GM18909 (cell line): ENCODE measurements around the gene DCC.

ENCODE experiments used
- ATAC-seq: cut with Tn5 transposase; IDR thresholded peaks from one replicate; pipeline ENCODE4 v1.9.1; 2021; ENCODE audit warnings: mild to moderate bottlenecking; ENCODE audit not compliant: unreplicated experiment, poor library complexity

Gene DCC

GRCh38 chr18:52970686-52971085 lies 630.7 kb downstream of the DCC start:
- no peak for ATAC-seq

- no peak for ATAC-seq
These were observed 631.1 kb downstream of the DCC start for GRCh38 chr18:52971097-52971496.

GRCh38 chr18:52979892-52980291 lies 639.9 kb downstream of the DCC start:
- ATAC-seq: no peak

GRCh38 chr18:52991246-52991645 lies 651.2 kb downstream of the DCC start:
- ATAC-seq: no peak

GRCh38 chr18:52992041-52992440 lies 652.0 kb downstream of the DCC start:
- no peak for ATAC-seq

GRCh38 chr18:52995875-52996274 lies 655.9 kb downstream of the DCC start:
- ATAC-seq: no peak

- ATAC-seq: no peak
These were observed 659.6 kb downstream of the DCC start for GRCh38 chr18:52999633-53000032.

GRCh38 chr18:53004798-53005197 lies 664.8 kb downstream of the DCC start:
- ATAC-seq: no peak

GRCh38 chr18:53018791-53019190 lies 678.8 kb downstream of the DCC start:
- no peak for ATAC-seq

- ATAC-seq: no peak
These were observed 685.2 kb downstream of the DCC start for GRCh38 chr18:53025247-53025646.

- ATAC-seq: no peak
These were observed 688.6 kb downstream of the DCC start for GRCh38 chr18:53028565-53028964.

- no peak for ATAC-seq
These were observed 693.1 kb downstream of the DCC start for GRCh38 chr18:53033128-53033527.

- no peak for ATAC-seq
These were observed 698.6 kb downstream of the DCC start for GRCh38 chr18:53038608-53039007.

- no peak for ATAC-seq
These were observed 700.3 kb downstream of the DCC start for GRCh38 chr18:53040286-53040685.

GRCh38 chr18:53056064-53056463 lies 716.1 kb downstream of the DCC start:
- no peak for ATAC-seq

- no peak for ATAC-seq
These were observed 730.8 kb downstream of the DCC start for GRCh38 chr18:53070788-53071187.

GRCh38 chr18:53080687-53081086 lies 740.7 kb downstream of the DCC start:
- ATAC-seq: no peak

- no peak for ATAC-seq
These were observed 753.6 kb downstream of the DCC start for GRCh38 chr18:53093636-53094035.

GRCh38 chr18:53101536-53102105 lies 761.6 kb downstream of the DCC start:
- no peak for ATAC-seq

- ATAC-seq: no peak
These were observed 774.4 kb downstream of the DCC start for GRCh38 chr18:53114441-53114840.

GRCh38 chr18:53115876-53116585 lies 776.0 kb downstream of the DCC start:
- no peak for ATAC-seq

- ATAC-seq: no peak
These were observed 777.9 kb downstream of the DCC start for GRCh38 chr18:53117851-53118250.
